Upper lobe of left lung (tissue), 6 donors: ENCODE results near the gene VWA5B1. TPM values are rescaled to one million over a fixed set of nuclear protein-coding genes. Genes with fewer than 3 reads are reported as not detected.

ENCODE experiments used
- ATAC-seq, 2 donors: fragments of 200-7000 bp; cut with Tn5 transposase; one replicate each; pipeline ENCODE4 v1.9.1; 2022; ENCODE audit warnings: mild to moderate bottlenecking in 2 of 2, moderate library complexity in 2 of 2; ENCODE audit not compliant: low FRiP score in 2 of 2
- DNase-seq, 2 donors: peaks; one replicate each; pipeline ENCODE4 v3.0.0-alpha.2; 2019 to 2020
- H3K27ac ChIP-seq, 4 donors: fragments of 200-600 bp; sonication (generic); one replicate each; pipeline ENCODE4 v1.5.1; 2016 to 2019
- H3K27me3 ChIP-seq, 4 donors: fragments of 200-600 bp; sonication (generic); one replicate each; pipeline ENCODE4 v1.5.1; 2017 to 2019
- H3K36me3 ChIP-seq, 4 donors: fragments of 200-600 bp; sonication (generic); one replicate each; pipeline ENCODE4 v1.5.1; 2016 to 2019
- H3K4me1 ChIP-seq, 4 donors: fragments of 200-600 bp; sonication (generic); one replicate each; pipeline ENCODE4 v1.5.1; 2018 to 2019
- H3K4me3 ChIP-seq, 4 donors: fragments of 200-600 bp; sonication (generic); one replicate each; pipeline ENCODE4 v1.5.1; 2017 to 2019; ENCODE audit warnings: mild to moderate bottlenecking in 2 of 4, moderate library complexity in 1 of 4
- H3K9me3 ChIP-seq, 4 donors: fragments of 200-600 bp; sonication (generic); one replicate each; pipeline ENCODE4 v1.5.1; 2018 to 2019
- EP300 ChIP-seq, 4 donors: sonication (generic); formaldehyde crosslinking; IDR thresholded peaks; one replicate each; pipeline ENCODE4 v1.5.1; 2017; ENCODE audit warnings: antibody characterized with exemption in 4 of 4, control low read depth in 2 of 4
- POLR2A ChIP-seq, 4 donors: fragments of 450-650 bp; IDR thresholded peaks; one replicate each; pipeline ENCODE4 v1.5.1; 2016 to 2017; ENCODE audit warnings: antibody characterized with exemption in 4 of 4, mild to moderate bottlenecking in 2 of 4
- POLR2AphosphoS5 ChIP-seq, 2 donors: sonication (generic); formaldehyde crosslinking; IDR thresholded peaks; one replicate each; pipeline ENCODE4 v1.5.1; 2017; ENCODE audit warnings: antibody characterized with exemption in 2 of 2
- WGBS, 2 donors: methylation state at CpG; one replicate each; pipeline ENCODE4 v1.1.5; 2017 to 2018; 5-methylcytosine and 5-hydroxymethylcytosine counted together
- total RNA-seq, 6 donors: library from RNA; depleted of rRNA in 4 of 6; stranded (reverse); fragments of >200 nt in 4 of 6; gene quantifications; one replicate each; pipeline versions ENCODE4 v1.1.0 to v1.2.1, GENCODE V29; 2016 to 2021
- TF ChIP-seq, protein P1 (sequence below), 6 experiments: fragments of 450-650 bp in 4 of 6; fragments of 200-600 bp in 2 of 6; sonication (generic) in 2 of 6; IDR thresholded peaks; one replicate each; pipeline ENCODE4 v1.5.1; 2016 to 2019; ENCODE audit warnings: antibody characterized with exemption in 6 of 6
- donor health status: DM: no; HTN: no; CAD: no; lungs with moderate emphysema.
- donor health status: DM: no; HTN: yes; CAD: no; lungs with severe emphysema.

VWA5B1 gene
- total RNA-seq, 6 donors from 2014 or later, result 0.14 to 0.77 (median 0.46) TPM; not detected in 3

DNA sequence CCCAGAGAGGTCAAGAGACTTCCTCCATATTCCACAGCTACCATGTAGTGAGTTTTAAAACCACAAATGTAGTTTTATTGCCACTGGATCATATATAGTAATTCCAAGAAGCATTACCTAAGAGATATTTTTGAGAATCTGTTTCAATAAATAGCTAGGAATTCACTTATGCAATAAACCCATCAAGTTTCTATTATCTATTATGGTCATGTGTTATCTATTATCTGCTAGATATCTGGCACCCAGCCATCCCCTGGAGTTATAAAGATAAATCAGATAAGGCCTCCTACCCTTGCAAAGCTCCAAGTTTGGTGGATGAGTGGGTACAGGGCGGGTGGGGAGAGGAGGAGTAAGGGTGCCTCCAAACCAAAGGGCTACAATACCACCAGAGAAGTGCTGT, 10.3 kb upstream of the VWA5B1 start:
- WGBS, 2 donors, result 77 to 88% methylated on average over 1 of the region's 1 CpG

DNA sequence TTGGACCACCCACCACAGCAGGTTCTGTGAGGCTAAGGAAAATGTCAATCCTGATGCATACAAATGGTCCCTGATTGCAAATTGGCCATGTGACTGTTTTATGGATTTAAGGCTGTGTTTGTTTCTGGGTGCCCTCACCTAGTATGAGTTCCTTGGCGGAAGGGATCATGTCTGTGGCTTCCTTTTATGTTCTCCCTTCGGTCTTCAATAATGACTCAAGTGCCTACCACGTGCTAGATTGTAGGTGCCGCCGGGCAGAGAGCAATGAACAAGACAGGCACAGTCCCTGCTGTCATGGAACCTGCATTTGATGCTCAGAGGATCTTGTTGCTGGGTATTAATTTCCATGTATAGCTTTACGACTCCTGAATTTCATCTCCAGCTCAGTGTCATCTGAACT, 9.8 kb upstream of the VWA5B1 start:
- no peak for DNase-seq
- no peaks in the 10 kb centered on the region for H3K27me3 ChIP-seq
- H3K4me1 ChIP-seq, result no peaks in the 10 kb centered on the region
- H3K9me3 ChIP-seq, result no peaks in the 10 kb centered on the region
- H3K4me3 ChIP-seq, result no peak overlapping the region
- H3K27ac ChIP-seq, result no peak overlapping the region
- H3K36me3 ChIP-seq, result no peaks in the 10 kb centered on the region
- WGBS, 2 donors, result 77 to 87% methylated on average over 6 of the region's 6 CpGs
- TF ChIP-seq, protein P1, sequence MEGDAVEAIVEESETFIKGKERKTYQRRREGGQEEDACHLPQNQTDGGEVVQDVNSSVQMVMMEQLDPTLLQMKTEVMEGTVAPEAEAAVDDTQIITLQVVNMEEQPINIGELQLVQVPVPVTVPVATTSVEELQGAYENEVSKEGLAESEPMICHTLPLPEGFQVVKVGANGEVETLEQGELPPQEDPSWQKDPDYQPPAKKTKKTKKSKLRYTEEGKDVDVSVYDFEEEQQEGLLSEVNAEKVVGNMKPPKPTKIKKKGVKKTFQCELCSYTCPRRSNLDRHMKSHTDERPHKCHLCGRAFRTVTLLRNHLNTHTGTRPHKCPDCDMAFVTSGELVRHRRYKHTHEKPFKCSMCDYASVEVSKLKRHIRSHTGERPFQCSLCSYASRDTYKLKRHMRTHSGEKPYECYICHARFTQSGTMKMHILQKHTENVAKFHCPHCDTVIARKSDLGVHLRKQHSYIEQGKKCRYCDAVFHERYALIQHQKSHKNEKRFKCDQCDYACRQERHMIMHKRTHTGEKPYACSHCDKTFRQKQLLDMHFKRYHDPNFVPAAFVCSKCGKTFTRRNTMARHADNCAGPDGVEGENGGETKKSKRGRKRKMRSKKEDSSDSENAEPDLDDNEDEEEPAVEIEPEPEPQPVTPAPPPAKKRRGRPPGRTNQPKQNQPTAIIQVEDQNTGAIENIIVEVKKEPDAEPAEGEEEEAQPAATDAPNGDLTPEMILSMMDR (IDR thresholded peaks at IDR 0.05), result no peak
- TF ChIP-seq POLR2A (IDR thresholded peaks at IDR 0.05) (no peak), EP300 (IDR thresholded peaks at IDR 0.05) (no peak), POLR2AphosphoS5 (IDR thresholded peaks at IDR 0.05) (no peak)
- no peak for ATAC-seq

More for the DNA sequence above, 10.3 kb upstream of the VWA5B1 start:
- Histone ChIP-seq H3K27ac (no peak overlapping the region), H3K27me3 (no peaks in the 10 kb centered on the region), H3K36me3 (no peaks in the 10 kb centered on the region), H3K4me1 (no peaks in the 10 kb centered on the region), H3K4me3 (no peak overlapping the region), H3K9me3 (no peaks in the 10 kb centered on the region)
- ATAC-seq, result no peak
- DNase-seq, result no peak
- TF ChIP-seq POLR2A (IDR thresholded peaks at IDR 0.05), result no peak
- TF ChIP-seq, protein P1 (IDR thresholded peaks at IDR 0.05), result no peak
- no peak for TF ChIP-seq POLR2AphosphoS5 (IDR thresholded peaks at IDR 0.05)
- TF ChIP-seq EP300 (IDR thresholded peaks at IDR 0.05), result no peak

DNA sequence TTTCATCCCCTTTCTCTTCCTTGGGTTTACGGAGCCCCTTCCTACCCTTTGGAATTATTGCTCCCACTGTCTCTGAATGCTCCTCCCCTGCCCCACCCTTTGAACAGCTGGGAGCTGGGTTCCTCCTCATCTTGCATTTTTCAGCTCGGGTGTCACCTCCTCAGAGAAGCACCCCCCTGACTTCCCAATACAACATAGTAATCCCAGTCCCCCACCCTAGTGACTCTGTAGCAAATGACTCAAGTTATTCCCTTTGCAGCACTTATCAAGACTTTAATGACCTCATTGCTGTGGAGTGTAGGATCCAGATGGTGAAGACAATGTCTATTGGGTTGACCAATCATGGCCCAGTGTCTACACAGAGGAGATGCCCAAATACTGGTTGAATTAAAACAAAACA, 8.9 kb upstream of the VWA5B1 start:
- no peak overlapping the region for H3K27ac ChIP-seq
- no peaks in the 10 kb centered on the region for H3K36me3 ChIP-seq
- H3K9me3 ChIP-seq, result no peaks in the 10 kb centered on the region
- no peaks in the 10 kb centered on the region for H3K4me1 ChIP-seq
- DNase-seq (no peak), ATAC-seq (peak in 1 of 2 donors; percentile 73)
- H3K27me3 ChIP-seq, result no peaks in the 10 kb centered on the region
- 54 to 66% methylated on average over 2 of the region's 2 CpGs for WGBS, 2 donors
- TF ChIP-seq, protein P1 (IDR thresholded peaks at IDR 0.05), result no peak
- TF ChIP-seq POLR2A (IDR thresholded peaks at IDR 0.05) (no peak), POLR2AphosphoS5 (IDR thresholded peaks at IDR 0.05) (no peak), EP300 (IDR thresholded peaks at IDR 0.05) (no peak)
- H3K4me3 ChIP-seq, result no peak overlapping the region

DNA sequence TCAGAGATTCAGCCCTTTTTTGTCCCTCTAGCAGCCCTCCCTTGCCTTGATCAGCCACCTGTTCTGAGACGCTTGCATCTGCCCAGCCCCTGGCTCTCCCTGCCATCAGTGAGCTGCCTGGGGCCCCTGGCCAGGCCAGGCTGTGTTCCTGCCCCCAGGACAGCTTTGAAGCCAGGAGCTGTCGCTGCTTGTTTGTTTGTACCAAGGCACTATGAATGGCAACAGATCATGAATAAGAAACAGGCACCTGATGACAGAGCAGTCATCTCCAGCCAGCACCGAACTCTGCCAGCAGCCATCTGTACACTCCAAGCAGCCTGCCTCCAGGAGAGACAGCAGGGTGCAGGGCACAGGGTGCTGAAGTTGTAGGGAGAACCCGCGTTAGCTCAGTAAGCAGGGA, 8.1 kb upstream of the VWA5B1 start:
- TF ChIP-seq POLR2AphosphoS5 (IDR thresholded peaks at IDR 0.05), result no peak
- TF ChIP-seq EP300 (IDR thresholded peaks at IDR 0.05), result no peak
- TF ChIP-seq, protein P1 (IDR thresholded peaks at IDR 0.05), result no peak
- no peak for TF ChIP-seq POLR2A (IDR thresholded peaks at IDR 0.05)
- WGBS, 2 donors, result 49 to 78% methylated on average over 3 to 5 of the region's 5 CpGs
- Histone ChIP-seq H3K4me1 (no peaks in the 10 kb centered on the region), H3K4me3 (no peak overlapping the region), H3K36me3 (no peaks in the 10 kb centered on the region), H3K27me3 (no peaks in the 10 kb centered on the region), H3K9me3 (no peaks in the 10 kb centered on the region), H3K27ac (no peak overlapping the region)
- DNase-seq, result no peak
- ATAC-seq, result no peak

DNA sequence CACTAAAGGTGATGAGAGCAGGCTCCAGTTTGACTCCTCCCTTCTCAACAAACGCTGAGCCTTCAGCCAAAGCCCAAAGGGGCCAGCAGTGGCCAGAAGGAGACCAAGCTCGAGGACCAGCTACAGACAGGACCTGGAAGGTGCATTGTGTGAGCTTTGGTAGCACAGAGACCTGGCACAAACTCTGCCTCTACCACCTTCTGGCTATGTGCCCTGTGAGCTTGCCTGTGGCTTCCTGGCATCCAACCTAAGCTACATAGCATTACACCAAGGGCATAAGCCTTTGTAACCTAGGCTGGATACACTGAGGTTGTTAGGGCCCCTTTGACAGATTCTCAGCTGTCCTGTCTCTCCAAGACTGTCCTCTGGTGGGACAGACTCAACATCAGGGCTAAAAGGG, 6.6 kb upstream of the VWA5B1 start:
- Histone ChIP-seq H3K27me3 (no peaks in the 10 kb centered on the region), H3K4me3 (no peak overlapping the region), H3K4me1 (no peaks in the 10 kb centered on the region), H3K36me3 (no peaks in the 10 kb centered on the region), H3K27ac (no peak overlapping the region), H3K9me3 (no peaks in the 10 kb centered on the region)
- DNase-seq, result no peak
- ATAC-seq, result no peak
- 83% methylated on average over 2 of the region's 2 CpGs; no CpG with 5 or more reads in 1 of the 2 donors for WGBS, 2 donors
- TF ChIP-seq POLR2A (IDR thresholded peaks at IDR 0.05) (no peak), EP300 (IDR thresholded peaks at IDR 0.05) (no peak), POLR2AphosphoS5 (IDR thresholded peaks at IDR 0.05) (no peak)
- TF ChIP-seq, protein P1 (IDR thresholded peaks at IDR 0.05), result no peak
